Astrocyte (in vitro differentiated cells and primary cell): ENCODE results near the gene PIM2. TPM values are rescaled to one million over a fixed set of nuclear protein-coding genes. Genes with fewer than 3 reads are reported as not detected.

Experiments
- DNase-seq: peaks from one replicate; pipeline ENCODE4 v3.0.0-alpha.2; 2010; ENCODE audit warnings: low read depth
- FAIRE-seq: peaks from 2 replicates; lab custom pipeline; 2011; peaks lifted over from hg19 to GRCh38; lab: Jason Lieb, UNC
- H2AFZ ChIP-seq: 2 replicates; pipeline ENCODE4 v1.6.0; 2012; ENCODE audit warnings: low read depth, low read length, inconsistent platforms
- H3K27ac ChIP-seq: 2 replicates; pipeline ENCODE4 v1.5.1; 2011; ENCODE audit warnings: low read depth, low read length, inconsistent platforms
- H3K27me3 ChIP-seq: 2 replicates; pipeline ENCODE4 v1.6.0; 2011; ENCODE audit warnings: low read length, inconsistent platforms; ENCODE audit not compliant: insufficient read depth
- H3K36me3 ChIP-seq: 2 replicates; pipeline ENCODE4 v1.5.1; 2011; ENCODE audit warnings: low read length, inconsistent platforms; ENCODE audit not compliant: insufficient read depth
- H3K4me1 ChIP-seq: 2 replicates; pipeline ENCODE4 v1.5.1; 2011; ENCODE audit warnings: low read length, inconsistent platforms; ENCODE audit not compliant: insufficient read depth
- H3K4me2 ChIP-seq: 2 replicates; pipeline ENCODE4 v1.6.0; 2012; ENCODE audit warnings: low read length, inconsistent platforms
- H3K4me3 ChIP-seq: 2 replicates; pipeline ENCODE4 v1.5.1; 2011; ENCODE audit warnings: low read depth, mild to moderate bottlenecking, low read length, inconsistent platforms; ENCODE audit not compliant: insufficient read depth
- H3K79me2 ChIP-seq: 2 replicates; pipeline ENCODE4 v1.6.0; 2012; ENCODE audit warnings: mild to moderate bottlenecking, low read length, inconsistent platforms; ENCODE audit not compliant: insufficient read depth
- H3K9ac ChIP-seq: 2 replicates; pipeline ENCODE4 v1.6.0; 2012; ENCODE audit warnings: mild to moderate bottlenecking, low read length, inconsistent platforms
- H3K9me3 ChIP-seq: 2 replicates; pipeline ENCODE4 v1.5.1; 2012; ENCODE audit warnings: low read depth, mild to moderate bottlenecking, low read length, inconsistent platforms; ENCODE audit not compliant: insufficient read depth
- H4K20me1 ChIP-seq: 2 replicates; pipeline ENCODE4 v1.6.0; 2012; ENCODE audit warnings: low read length, inconsistent platforms; ENCODE audit not compliant: insufficient read depth
- H3K27ac Mint-ChIP-seq: one replicate; pipeline ENCODE4 v1.8.0; 2021; ENCODE audit warnings: mild to moderate bottlenecking, mixed read lengths; ENCODE audit not compliant: unreplicated experiment
- H3K27me3 Mint-ChIP-seq: one replicate; pipeline ENCODE4 v1.8.0; 2021; ENCODE audit warnings: low read depth, mixed read lengths; ENCODE audit not compliant: unreplicated experiment
- H3K36me3 Mint-ChIP-seq: one replicate; pipeline ENCODE4 v1.8.0; 2021; ENCODE audit warnings: low read depth, mixed read lengths; ENCODE audit not compliant: unreplicated experiment
- H3K4me1 Mint-ChIP-seq: one replicate; pipeline ENCODE4 v1.8.0; 2021; ENCODE audit warnings: low read depth, mixed read lengths; ENCODE audit not compliant: unreplicated experiment
- H3K4me3 Mint-ChIP-seq: one replicate; pipeline ENCODE4 v1.8.0; 2021; ENCODE audit warnings: mild to moderate bottlenecking, moderate library complexity, mixed read lengths; ENCODE audit not compliant: unreplicated experiment
- H3K9me3 Mint-ChIP-seq: one replicate; pipeline ENCODE4 v1.8.0; 2021; ENCODE audit warnings: mild to moderate bottlenecking, mixed read lengths; ENCODE audit not compliant: unreplicated experiment
- EZH2 ChIP-seq: IDR thresholded peaks from 2 replicates; pipeline ENCODE4 v1.6.1; 2012; ENCODE audit warnings: mild to moderate bottlenecking, low read length, inconsistent platforms; ENCODE audit not compliant: insufficient read depth
- total RNA-seq: library from RNA; stranded (reverse); gene quantifications from 2 replicates; pipeline ENCODE4 v1.2.1, GENCODE V29; 2021
- TF ChIP-seq, protein P1 (sequence below): IDR thresholded peaks from 2 replicates; pipeline ENCODE4 v1.5.1; 2011; ENCODE audit warnings: low read depth, mild to moderate bottlenecking, inconsistent platforms, low read length, moderate library complexity; ENCODE audit not compliant: insufficient read depth

PIM2 gene
- total RNA-seq, 1 donor from 2014 or later, result 13.4 TPM

DNA sequence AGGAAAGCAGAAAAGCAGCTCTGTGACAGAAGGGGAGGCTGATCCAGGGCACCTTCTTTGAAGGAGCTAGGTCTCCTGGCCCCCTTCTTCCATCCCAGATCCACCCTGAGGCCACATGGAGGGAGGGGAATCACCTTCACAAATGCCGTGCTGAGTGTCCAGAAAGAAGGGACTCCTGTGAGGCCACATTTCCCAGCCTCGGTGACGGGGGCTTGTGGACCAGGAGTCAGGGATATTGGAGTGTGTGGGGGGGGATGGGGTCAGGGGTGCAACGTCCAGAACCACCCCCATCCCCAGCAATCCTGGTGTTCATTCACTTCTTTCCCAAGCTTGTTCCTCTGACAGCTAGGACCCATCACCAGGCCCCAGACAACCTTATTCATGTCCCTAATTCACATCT is 25.9 kb downstream of the PIM2 start:
- Histone ChIP-seq H3K27me3 (no peaks in the 10 kb centered on the region), H2AFZ (no peak overlapping the region), H3K27ac (no peak overlapping the region), H3K79me2 (peaks cover 15% of the 10 kb centered on the region), H3K36me3 (no peaks in the 10 kb centered on the region), H4K20me1 (peaks cover 4% of the 10 kb centered on the region), H3K4me3 (no peak overlapping the region), H3K4me2 (no peak overlapping the region), H3K9me3 (no peaks in the 10 kb centered on the region), H3K4me1 (peaks cover 7% of the 10 kb centered on the region), H3K9ac (no peak overlapping the region)
- Mint-ChIP-seq H3K9me3 (no peaks in the 10 kb centered on the region), H3K27ac (no peak overlapping the region), H3K36me3 (peaks cover 3% of the 10 kb centered on the region), H3K27me3 (no peaks in the 10 kb centered on the region), H3K4me3 (no peak overlapping the region), H3K4me1 (peaks cover 6% of the 10 kb centered on the region)
- no peak for TF ChIP-seq EZH2
- TF ChIP-seq, protein P1, sequence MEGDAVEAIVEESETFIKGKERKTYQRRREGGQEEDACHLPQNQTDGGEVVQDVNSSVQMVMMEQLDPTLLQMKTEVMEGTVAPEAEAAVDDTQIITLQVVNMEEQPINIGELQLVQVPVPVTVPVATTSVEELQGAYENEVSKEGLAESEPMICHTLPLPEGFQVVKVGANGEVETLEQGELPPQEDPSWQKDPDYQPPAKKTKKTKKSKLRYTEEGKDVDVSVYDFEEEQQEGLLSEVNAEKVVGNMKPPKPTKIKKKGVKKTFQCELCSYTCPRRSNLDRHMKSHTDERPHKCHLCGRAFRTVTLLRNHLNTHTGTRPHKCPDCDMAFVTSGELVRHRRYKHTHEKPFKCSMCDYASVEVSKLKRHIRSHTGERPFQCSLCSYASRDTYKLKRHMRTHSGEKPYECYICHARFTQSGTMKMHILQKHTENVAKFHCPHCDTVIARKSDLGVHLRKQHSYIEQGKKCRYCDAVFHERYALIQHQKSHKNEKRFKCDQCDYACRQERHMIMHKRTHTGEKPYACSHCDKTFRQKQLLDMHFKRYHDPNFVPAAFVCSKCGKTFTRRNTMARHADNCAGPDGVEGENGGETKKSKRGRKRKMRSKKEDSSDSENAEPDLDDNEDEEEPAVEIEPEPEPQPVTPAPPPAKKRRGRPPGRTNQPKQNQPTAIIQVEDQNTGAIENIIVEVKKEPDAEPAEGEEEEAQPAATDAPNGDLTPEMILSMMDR, result no peak
- DNase-seq (no peak), FAIRE-seq (no peak)

DNA sequence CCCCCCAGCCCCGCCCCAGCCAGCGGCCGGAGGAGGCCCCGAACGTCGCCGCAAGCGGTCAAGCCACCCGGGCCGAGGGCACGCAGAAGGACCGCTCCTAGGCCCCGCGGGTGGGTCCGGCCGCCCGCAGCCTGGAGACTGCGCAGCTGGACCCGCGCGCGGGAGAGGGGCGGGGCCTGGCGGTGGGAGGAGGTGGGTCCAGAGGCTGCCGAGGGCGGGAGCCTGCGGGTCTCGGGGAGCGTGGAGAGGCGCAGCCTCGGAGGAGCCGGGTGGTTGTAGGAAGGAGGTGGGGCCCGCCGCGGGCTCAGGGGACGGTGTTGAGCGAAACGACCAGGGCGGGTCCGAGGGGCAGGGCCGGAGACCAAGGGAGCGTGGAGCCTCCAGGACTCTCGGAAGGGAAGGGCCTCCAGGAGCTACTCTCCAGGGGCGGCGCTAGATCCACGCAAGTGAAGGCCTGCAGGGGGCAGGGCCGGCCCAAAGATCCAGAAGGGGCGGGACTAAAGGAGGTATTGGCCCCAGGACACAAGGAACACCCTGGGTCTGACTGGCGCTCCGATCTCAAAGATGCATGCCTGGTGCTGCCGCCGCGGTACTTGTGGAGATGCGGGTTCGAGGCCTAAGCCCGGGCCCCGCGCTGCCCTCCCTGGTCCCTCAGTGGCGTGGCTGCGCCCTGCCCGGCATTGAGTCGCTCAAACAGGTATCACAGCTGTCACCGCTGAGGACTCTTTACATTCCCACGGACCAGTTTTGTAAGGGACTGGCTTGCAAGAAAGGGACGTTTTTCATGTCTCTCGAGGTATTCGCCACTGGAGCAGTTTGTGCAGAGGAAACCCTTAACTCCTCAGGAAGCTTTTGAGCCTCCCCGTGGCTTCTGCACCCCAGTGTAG is 27.2 kb downstream of the PIM2 start:
- Mint-ChIP-seq H3K27ac (no peak overlapping the region), H3K4me3 (peak overlapping the region; percentile 73), H3K9me3 (no peaks in the 10 kb centered on the region), H3K36me3 (peaks cover 3% of the 10 kb centered on the region), H3K4me1 (peaks cover 6% of the 10 kb centered on the region), H3K27me3 (no peaks in the 10 kb centered on the region)
- Histone ChIP-seq H3K4me1 (peaks cover 7% of the 10 kb centered on the region), H3K79me2 (peaks cover 11% of the 10 kb centered on the region), H3K9ac (peak overlapping the region; percentile 46), H3K4me3 (peak overlapping the region; percentile 48), H3K27ac (no peak overlapping the region), H3K27me3 (no peaks in the 10 kb centered on the region), H3K4me2 (peak overlapping the region; percentile 86), H2AFZ (peak overlapping the region; percentile 26), H4K20me1 (peaks cover 2% of the 10 kb centered on the region), H3K36me3 (no peaks in the 10 kb centered on the region), H3K9me3 (no peaks in the 10 kb centered on the region)
- DNase-seq (peak; percentile 62), FAIRE-seq (no peak)
- no peak for TF ChIP-seq EZH2
- TF ChIP-seq, protein P1, result no peak

DNA sequence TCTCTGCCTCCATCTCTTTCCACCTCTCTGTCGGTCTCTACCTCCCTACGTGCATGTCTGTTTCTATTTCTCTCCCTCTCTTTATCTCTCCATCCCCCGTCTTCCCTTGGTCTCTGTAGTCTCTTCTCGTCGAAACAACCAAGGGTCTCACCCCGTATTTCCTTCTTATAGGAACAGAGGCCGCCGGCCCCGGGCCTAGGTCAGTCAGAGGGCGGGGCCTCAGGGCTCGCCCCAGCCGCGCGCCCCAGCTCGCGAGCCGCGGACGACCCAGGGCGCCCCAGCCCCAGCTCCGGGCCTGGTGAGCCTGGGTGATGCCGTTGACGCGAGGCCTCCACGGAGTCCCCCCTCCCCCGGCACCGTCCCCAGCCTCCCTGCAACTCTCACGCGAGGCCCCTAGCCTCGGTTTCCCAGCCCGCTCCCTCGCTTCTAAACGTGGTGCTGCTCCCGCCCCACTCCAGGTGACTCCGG is 27.9 kb downstream of the PIM2 start:
- H4K20me1 ChIP-seq, result no peaks in the 10 kb centered on the region
- peaks cover 3% of the 10 kb centered on the region for H3K4me1 ChIP-seq
- H3K9me3 ChIP-seq, result no peaks in the 10 kb centered on the region
- no peak overlapping the region for H3K27ac ChIP-seq
- Mint-ChIP-seq H3K9me3 (no peaks in the 10 kb centered on the region), H3K27ac (peak overlapping the region; percentile 80), H3K4me1 (peaks cover 3% of the 10 kb centered on the region), H3K4me3 (peak overlapping the region; percentile 85), H3K27me3 (no peaks in the 10 kb centered on the region), H3K36me3 (peaks cover 3% of the 10 kb centered on the region)
- FAIRE-seq (no peak), DNase-seq (no peak)
- peak overlapping the region; percentile 46 for H3K9ac ChIP-seq
- H2AFZ ChIP-seq, result no peak overlapping the region
- H3K79me2 ChIP-seq, result peaks cover 7% of the 10 kb centered on the region
- H3K27me3 ChIP-seq, result no peaks in the 10 kb centered on the region
- TF ChIP-seq, protein P1, result no peak
- TF ChIP-seq EZH2, result no peak
- no peaks in the 10 kb centered on the region for H3K36me3 ChIP-seq
- peak overlapping the region; percentile 48 for H3K4me3 ChIP-seq
- H3K4me2 ChIP-seq, result peak overlapping the region; percentile 86
